ENCODE measurements around the gene CHRD.

DNA sequence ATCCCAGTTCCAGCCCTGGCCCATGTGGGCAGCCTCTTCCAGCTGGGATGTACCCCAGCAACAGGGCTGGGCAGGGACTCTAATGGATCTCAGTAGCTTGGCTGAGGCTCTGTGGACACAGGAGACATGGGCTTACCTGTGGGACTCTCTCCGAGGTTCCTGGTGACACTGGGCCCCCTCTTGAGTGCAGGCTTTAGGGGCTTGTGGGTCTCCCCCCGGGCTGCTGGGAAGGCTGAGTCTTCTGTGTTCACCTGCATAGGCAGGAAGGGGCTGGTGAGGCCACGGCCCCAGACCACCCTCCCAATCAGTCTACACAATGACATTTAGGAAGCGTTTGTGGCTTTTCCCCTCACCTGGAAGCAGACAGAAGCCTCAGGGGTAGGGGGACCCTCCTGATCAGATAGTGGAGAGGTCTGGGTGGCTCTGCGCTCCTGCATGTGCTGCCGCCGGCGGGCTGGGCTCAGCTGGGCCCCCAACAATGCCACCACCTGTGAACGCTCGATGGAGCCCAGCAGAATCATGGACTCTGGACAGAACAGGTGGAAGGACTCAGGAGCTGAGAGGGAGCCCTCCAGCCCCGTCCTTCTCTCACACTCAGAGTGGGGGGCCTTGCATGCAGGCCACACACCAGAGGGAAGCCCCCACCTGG is 26.8 kb upstream of the CHRD start:
- TF ChIP-seq ATF1 (CRISPR knock-in tag; IDR thresholded peaks at IDR 0.05) (no peak), ATF1 (tag; IDR thresholded peaks at IDR 0.05) (no peak)
- TF ChIP-seq, protein P1, sequence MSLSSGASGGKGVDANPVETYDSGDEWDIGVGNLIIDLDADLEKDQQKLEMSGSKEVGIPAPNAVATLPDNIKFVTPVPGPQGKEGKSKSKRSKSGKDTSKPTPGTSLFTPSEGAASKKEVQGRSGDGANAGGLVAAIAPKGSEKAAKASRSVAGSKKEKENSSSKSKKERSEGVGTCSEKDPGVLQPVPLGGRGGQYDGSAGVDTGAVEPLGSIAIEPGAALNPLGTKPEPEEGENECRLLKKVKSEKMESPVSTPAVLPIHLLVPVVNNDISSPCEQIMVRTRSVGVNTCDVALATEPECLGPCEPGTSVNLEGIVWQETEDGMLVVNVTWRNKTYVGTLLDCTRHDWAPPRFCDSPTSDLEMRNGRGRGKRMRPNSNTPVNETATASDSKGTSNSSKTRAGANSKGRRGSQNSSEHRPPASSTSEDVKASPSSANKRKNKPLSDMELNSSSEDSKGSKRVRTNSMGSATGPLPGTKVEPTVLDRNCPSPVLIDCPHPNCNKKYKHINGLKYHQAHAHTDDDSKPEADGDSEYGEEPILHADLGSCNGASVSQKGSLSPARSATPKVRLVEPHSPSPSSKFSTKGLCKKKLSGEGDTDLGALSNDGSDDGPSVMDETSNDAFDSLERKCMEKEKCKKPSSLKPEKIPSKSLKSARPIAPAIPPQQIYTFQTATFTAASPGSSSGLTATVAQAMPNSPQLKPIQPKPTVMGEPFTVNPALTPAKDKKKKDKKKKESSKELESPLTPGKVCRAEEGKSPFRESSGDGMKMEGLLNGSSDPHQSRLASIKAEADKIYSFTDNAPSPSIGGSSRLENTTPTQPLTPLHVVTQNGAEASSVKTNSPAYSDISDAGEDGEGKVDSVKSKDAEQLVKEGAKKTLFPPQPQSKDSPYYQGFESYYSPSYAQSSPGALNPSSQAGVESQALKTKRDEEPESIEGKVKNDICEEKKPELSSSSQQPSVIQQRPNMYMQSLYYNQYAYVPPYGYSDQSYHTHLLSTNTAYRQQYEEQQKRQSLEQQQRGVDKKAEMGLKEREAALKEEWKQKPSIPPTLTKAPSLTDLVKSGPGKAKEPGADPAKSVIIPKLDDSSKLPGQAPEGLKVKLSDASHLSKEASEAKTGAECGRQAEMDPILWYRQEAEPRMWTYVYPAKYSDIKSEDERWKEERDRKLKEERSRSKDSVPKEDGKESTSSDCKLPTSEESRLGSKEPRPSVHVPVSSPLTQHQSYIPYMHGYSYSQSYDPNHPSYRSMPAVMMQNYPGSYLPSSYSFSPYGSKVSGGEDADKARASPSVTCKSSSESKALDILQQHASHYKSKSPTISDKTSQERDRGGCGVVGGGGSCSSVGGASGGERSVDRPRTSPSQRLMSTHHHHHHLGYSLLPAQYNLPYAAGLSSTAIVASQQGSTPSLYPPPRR (CRISPR knock-in tag; IDR thresholded peaks at IDR 0.05; ENCODE audit: borderline replicate concordance): no peak
- TF ChIP-seq, protein P2, sequence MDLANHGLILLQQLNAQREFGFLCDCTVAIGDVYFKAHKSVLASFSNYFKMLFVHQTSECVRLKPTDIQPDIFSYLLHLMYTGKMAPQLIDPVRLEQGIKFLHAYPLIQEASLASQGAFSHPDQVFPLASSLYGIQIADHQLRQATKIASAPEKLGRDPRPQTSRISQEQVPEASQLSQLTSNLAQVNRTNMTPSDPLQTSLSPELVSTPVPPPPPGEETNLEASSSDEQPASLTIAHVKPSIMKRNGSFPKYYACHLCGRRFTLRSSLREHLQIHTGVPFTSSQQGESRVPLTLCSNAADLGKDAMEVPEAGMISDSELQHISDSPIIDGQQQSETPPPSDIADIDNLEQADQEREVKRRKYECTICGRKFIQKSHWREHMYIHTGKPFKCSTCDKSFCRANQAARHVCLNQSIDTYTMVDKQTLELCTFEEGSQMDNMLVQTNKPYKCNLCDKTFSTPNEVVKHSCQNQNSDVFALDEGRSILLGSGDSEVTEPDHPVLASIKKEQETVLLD (IDR thresholded peaks at IDR 0.05): no peak

Data from K562 (cell line).